CD14-positive monocyte (primary cell): ENCODE results near the gene IFNA2. TPM values are rescaled to one million over a fixed set of nuclear protein-coding genes. Genes with fewer than 3 reads are reported as not detected.
A peak's percentile ranks its signal among the peaks of the same experiment; 100 is the strongest.

Source experiments
- DNase-seq, 3 donors: peaks; one replicate each; pipeline ENCODE4 v3.0.0-alpha.2; 2011 to 2022
- H2AFZ ChIP-seq: 2 replicates; pipeline ENCODE4 v1.6.0; 2012; ENCODE audit warnings: mild to moderate bottlenecking, low read depth, low read length, inconsistent platforms; ENCODE audit not compliant: insufficient read depth, poor library complexity, severe bottlenecking
- H3K27ac ChIP-seq, 2 donors: 1 replicate in 1 of 2; 2 replicates in 1 of 2; pipeline ENCODE4 v1.5.1; 2012 to 2013; ENCODE audit warnings: low read length in 2 of 2, control low read depth in 1 of 2, inconsistent platforms in 1 of 2, low read depth in 1 of 2, mild to moderate bottlenecking in 1 of 2
- H3K27me3 ChIP-seq, 2 donors: one replicate each; pipeline versions ENCODE4 v1.6.0 to v1.6.1; 2011 to 2013; ENCODE audit warnings: low read length in 2 of 2; ENCODE audit not compliant: control insufficient read depth in 2 of 2, insufficient read depth in 2 of 2
- H3K36me3 ChIP-seq, 2 donors: replicated peaks in 1 of 2; 1 replicate in 1 of 2; 2 replicates in 1 of 2; pipeline versions ENCODE4 v1.5.1 to v1.6.1; 2012 to 2013; ENCODE audit warnings: low read length in 2 of 2, control low read depth in 1 of 2, inconsistent platforms in 1 of 2, mild to moderate bottlenecking in 1 of 2; ENCODE audit not compliant: insufficient read depth in 2 of 2, control insufficient read depth in 1 of 2
- H3K4me1 ChIP-seq, 2 donors: 1 replicate in 1 of 2; 2 replicates in 1 of 2; pipeline versions ENCODE4 v1.5.1 to v1.6.1; 2012 to 2013; ENCODE audit warnings: low read length in 2 of 2, control low read depth in 1 of 2, inconsistent platforms in 1 of 2, mild to moderate bottlenecking in 1 of 2, moderate library complexity in 1 of 2; ENCODE audit not compliant: insufficient read depth in 2 of 2, control insufficient read depth in 1 of 2
- H3K4me2 ChIP-seq: replicated peaks from 2 replicates; pipeline ENCODE3; 2012; ENCODE audit warnings: low read length, moderate library complexity, mild to moderate bottlenecking; ENCODE audit not compliant: poor library complexity, severe bottlenecking; ENCODE audit errors: extremely low read depth
- H3K4me3 ChIP-seq, 3 experiments: fragments of 200-600 bp in 1 of 3; sonication (generic) in 1 of 3; replicated peaks in 1 of 3; 1 replicate in 2 of 3; 2 replicates in 1 of 3; pipeline ENCODE4 v1.5.1; 2011 to 2013; ENCODE audit warnings: low read length in 3 of 3, mild to moderate bottlenecking in 3 of 3, control low read depth in 2 of 3, low read depth in 2 of 3, inconsistent platforms in 1 of 3, moderate library complexity in 1 of 3
- H3K79me2 ChIP-seq: 2 replicates; pipeline ENCODE4 v1.6.0; 2012; ENCODE audit warnings: mild to moderate bottlenecking, control low read depth, inconsistent platforms, low read length, moderate library complexity; ENCODE audit not compliant: insufficient read depth
- H3K9ac ChIP-seq: 2 replicates; pipeline ENCODE4 v1.6.0; 2017; ENCODE audit warnings: low read length, mild to moderate bottlenecking; ENCODE audit not compliant: insufficient read depth, poor library complexity, severe bottlenecking
- H3K9me3 ChIP-seq, 2 donors: replicated peaks in 1 of 2; 1 replicate in 1 of 2; 2 replicates in 1 of 2; pipeline versions ENCODE4 v1.5.1 to v1.6.1; 2012 to 2013; ENCODE audit warnings: low read length in 2 of 2, control low read depth in 1 of 2; ENCODE audit not compliant: control insufficient read depth in 1 of 2, insufficient read depth in 1 of 2
- H4K20me1 ChIP-seq: 2 replicates; pipeline ENCODE4 v1.6.0; 2012; ENCODE audit warnings: mild to moderate bottlenecking, low read length, control low read depth, moderate library complexity; ENCODE audit not compliant: insufficient read depth
- H3K27ac Mint-ChIP-seq, 7 donors: one replicate each; pipeline ENCODE4 v1.8.0; 2020; ENCODE audit warnings: mild to moderate bottlenecking in 7 of 7, mixed read lengths in 7 of 7, moderate library complexity in 6 of 7, inconsistent platforms in 2 of 7
- H3K27me3 Mint-ChIP-seq, 3 donors: one replicate each; pipeline ENCODE4 v1.8.0; 2021 to 2022; ENCODE audit warnings: low read depth in 3 of 3, mild to moderate bottlenecking in 3 of 3, mixed read lengths in 3 of 3, moderate library complexity in 3 of 3, inconsistent platforms in 1 of 3
- H3K36me3 Mint-ChIP-seq, 2 donors: one replicate each; pipeline ENCODE4 v1.8.0; 2020; ENCODE audit warnings: mixed read lengths in 2 of 2, inconsistent platforms in 1 of 2, mild to moderate bottlenecking in 1 of 2
- H3K4me1 Mint-ChIP-seq: one replicate; pipeline ENCODE4 v1.8.0; 2020; ENCODE audit warnings: mild to moderate bottlenecking, mixed read lengths
- H3K4me3 Mint-ChIP-seq, 2 donors: one replicate each; pipeline ENCODE4 v1.8.0; 2020; ENCODE audit warnings: mild to moderate bottlenecking in 2 of 2, mixed read lengths in 2 of 2, moderate library complexity in 1 of 2
- H3K9me3 Mint-ChIP-seq, 7 donors: one replicate each; pipeline ENCODE4 v1.8.0; 2020 to 2022; ENCODE audit warnings: mixed read lengths in 7 of 7, mild to moderate bottlenecking in 6 of 7, moderate library complexity in 6 of 7, inconsistent platforms in 2 of 7
- WGBS: methylation state at CpG from one replicate; pipeline ENCODE4 v1.1.5; 2013; ENCODE audit warnings: missing lambda C conversion rate; ENCODE audit not compliant: insufficient coverage; 5-methylcytosine and 5-hydroxymethylcytosine counted together
- intact Hi-C, 2 donors: fragments of 100-400 bp; cut with micrococcal nuclease; formaldehyde crosslinking; loops; one replicate each; pipeline versions ENCODE4 v1.15.0 to v1.15.1; 2023
- polyA plus RNA-seq, 3 donors: library from polyadenylated mRNA; depleted of rRNA in 1 of 3; unstranded in 2 of 3; stranded (reverse) in 1 of 3; fragments of 300-500 nt in 2 of 3; fragments of >200 nt in 1 of 3; fragmentation: Illumina TruSeq in 2 of 3; gene quantifications; 1 replicate in 2 of 3; 2 replicates in 1 of 3; pipeline ENCODE4 v1.2.3, GENCODE V29; 2012 to 2021
- TF ChIP-seq, protein P1 (sequence below): fragments of 200-600 bp; IDR thresholded peaks from one replicate; pipeline ENCODE4 v1.8.0; 2022; ENCODE audit warnings: antibody characterized with exemption, mild to moderate bottlenecking

Gene IFNA2
- polyA plus RNA-seq, 3 donors = not detected

- no peak overlapping the region for H3K4me3 Mint-ChIP-seq
- 50% methylated on average over 2 of the region's 5 CpGs for WGBS
- TF ChIP-seq, protein P1, sequence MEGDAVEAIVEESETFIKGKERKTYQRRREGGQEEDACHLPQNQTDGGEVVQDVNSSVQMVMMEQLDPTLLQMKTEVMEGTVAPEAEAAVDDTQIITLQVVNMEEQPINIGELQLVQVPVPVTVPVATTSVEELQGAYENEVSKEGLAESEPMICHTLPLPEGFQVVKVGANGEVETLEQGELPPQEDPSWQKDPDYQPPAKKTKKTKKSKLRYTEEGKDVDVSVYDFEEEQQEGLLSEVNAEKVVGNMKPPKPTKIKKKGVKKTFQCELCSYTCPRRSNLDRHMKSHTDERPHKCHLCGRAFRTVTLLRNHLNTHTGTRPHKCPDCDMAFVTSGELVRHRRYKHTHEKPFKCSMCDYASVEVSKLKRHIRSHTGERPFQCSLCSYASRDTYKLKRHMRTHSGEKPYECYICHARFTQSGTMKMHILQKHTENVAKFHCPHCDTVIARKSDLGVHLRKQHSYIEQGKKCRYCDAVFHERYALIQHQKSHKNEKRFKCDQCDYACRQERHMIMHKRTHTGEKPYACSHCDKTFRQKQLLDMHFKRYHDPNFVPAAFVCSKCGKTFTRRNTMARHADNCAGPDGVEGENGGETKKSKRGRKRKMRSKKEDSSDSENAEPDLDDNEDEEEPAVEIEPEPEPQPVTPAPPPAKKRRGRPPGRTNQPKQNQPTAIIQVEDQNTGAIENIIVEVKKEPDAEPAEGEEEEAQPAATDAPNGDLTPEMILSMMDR = peak; percentile 19
- no peak overlapping the region for H3K9ac ChIP-seq
- H3K4me1 Mint-ChIP-seq = peaks cover 20% of the 10 kb centered on the region
- H3K9me3 ChIP-seq = no peaks in the 10 kb centered on the region
- no peak overlapping the region for H3K27ac Mint-ChIP-seq
- H2AFZ ChIP-seq = no peak overlapping the region
- intact Hi-C loops = no loop called here
- H3K79me2 ChIP-seq = no peaks in the 10 kb centered on the region
- H3K36me3 Mint-ChIP-seq = no peaks in the 10 kb centered on the region
- DNase-seq = no peak
- H4K20me1 ChIP-seq = no peaks in the 10 kb centered on the region
- H3K4me2 ChIP-seq = no peak overlapping the region
- H3K9me3 Mint-ChIP-seq = no peaks in the 10 kb centered on the region
- no peak overlapping the region for H3K27ac ChIP-seq
- peaks cover 1 to 3% (median 2%) of the 10 kb centered on the region in 3 donors for H3K27me3 Mint-ChIP-seq
- no peaks in the 10 kb centered on the region for H3K36me3 ChIP-seq
- no peak overlapping the region for H3K4me3 ChIP-seq
- peaks cover 0 to 6% of the 10 kb centered on the region in 2 donors for H3K4me1 ChIP-seq
- H3K27me3 ChIP-seq = no peaks in the 10 kb centered on the region
These were observed 28.4 kb upstream of the IFNA2 start for GRCh38 chr9:21413624-21414023.

- Mint-ChIP-seq H3K27ac (no peak overlapping the region), H3K4me3 (no peak overlapping the region), H3K36me3 (no peaks in the 10 kb centered on the region), H3K4me1 (peaks cover 20% of the 10 kb centered on the region), H3K27me3 (peaks cover 1 to 3% (median 2%) of the 10 kb centered on the region in 3 donors), H3K9me3 (no peaks in the 10 kb centered on the region)
- Histone ChIP-seq H3K27ac (no peak overlapping the region), H3K36me3 (no peaks in the 10 kb centered on the region), H2AFZ (no peak overlapping the region), H3K4me2 (no peak overlapping the region), H4K20me1 (no peaks in the 10 kb centered on the region), H3K27me3 (no peaks in the 10 kb centered on the region), H3K4me1 (peaks cover 0 to 6% of the 10 kb centered on the region in 2 donors), H3K9me3 (no peaks in the 10 kb centered on the region), H3K9ac (no peak overlapping the region), H3K4me3 (no peak overlapping the region), H3K79me2 (no peaks in the 10 kb centered on the region)
- no peak for DNase-seq
- TF ChIP-seq, protein P1 = no peak
- WGBS = 83% methylated on average over 2 of the region's 4 CpGs
- intact Hi-C loops = no loop called here
These were observed 28.0 kb upstream of the IFNA2 start for GRCh38 chr9:21413151-21413550.
